Right lobe of liver (tissue), 4 donors: ENCODE data around the gene CNOT6L.

Experiments used
- POLR2A ChIP-seq: fragments of 450-650 bp; IDR thresholded peaks from one replicate; pipeline ENCODE4 v1.6.1; 2017; ENCODE audit warnings: antibody characterized with exemption, mild to moderate bottlenecking
- TF ChIP-seq, protein P1 (sequence below), 4 donors: fragments of 200-600 bp in 3 of 4; fragments of 450-650 bp in 1 of 4; IDR thresholded peaks; one replicate each; pipeline versions ENCODE4 v1.5.1 to v1.8.0; 2016 to 2022; ENCODE audit warnings: antibody characterized with exemption in 4 of 4, mild to moderate bottlenecking in 2 of 4
- donor health status: DM: no; HTN: no; CAD: no.
- donor health status: DM: no; HTN: no; CAD: no.
- donor health status: DM: no; HTN: yes; CAD: no.

DNA sequence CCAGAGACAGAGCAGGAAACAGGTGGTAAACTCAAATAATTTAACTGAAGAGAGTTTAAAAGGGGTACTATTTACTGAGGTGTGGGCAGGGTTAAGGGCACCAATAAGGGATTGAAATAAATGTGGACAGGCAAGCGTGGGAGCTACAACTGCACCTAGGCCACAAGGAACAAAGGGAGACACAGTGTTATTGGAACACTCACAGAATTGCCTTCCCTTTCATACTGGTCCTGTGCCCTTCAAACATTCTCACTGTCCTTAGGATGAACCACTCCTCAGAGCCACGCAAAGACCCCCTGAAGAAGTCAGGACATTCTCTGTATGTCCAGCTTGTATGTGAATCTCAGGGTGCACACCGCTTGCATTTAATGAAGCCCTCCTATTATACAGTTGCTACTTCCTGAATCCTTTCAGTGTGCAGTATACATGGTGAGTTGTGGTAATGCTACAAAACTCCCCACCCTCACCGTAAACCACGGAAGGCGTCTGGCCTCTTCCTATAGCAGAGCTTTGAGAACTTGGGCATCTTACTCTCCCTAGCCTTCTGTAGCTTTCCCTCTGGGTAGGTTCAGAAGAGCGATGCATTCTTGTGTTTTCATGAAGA is 33.8 kb upstream of the CNOT6L start:
- no peak for TF ChIP-seq POLR2A
- TF ChIP-seq, protein P1, sequence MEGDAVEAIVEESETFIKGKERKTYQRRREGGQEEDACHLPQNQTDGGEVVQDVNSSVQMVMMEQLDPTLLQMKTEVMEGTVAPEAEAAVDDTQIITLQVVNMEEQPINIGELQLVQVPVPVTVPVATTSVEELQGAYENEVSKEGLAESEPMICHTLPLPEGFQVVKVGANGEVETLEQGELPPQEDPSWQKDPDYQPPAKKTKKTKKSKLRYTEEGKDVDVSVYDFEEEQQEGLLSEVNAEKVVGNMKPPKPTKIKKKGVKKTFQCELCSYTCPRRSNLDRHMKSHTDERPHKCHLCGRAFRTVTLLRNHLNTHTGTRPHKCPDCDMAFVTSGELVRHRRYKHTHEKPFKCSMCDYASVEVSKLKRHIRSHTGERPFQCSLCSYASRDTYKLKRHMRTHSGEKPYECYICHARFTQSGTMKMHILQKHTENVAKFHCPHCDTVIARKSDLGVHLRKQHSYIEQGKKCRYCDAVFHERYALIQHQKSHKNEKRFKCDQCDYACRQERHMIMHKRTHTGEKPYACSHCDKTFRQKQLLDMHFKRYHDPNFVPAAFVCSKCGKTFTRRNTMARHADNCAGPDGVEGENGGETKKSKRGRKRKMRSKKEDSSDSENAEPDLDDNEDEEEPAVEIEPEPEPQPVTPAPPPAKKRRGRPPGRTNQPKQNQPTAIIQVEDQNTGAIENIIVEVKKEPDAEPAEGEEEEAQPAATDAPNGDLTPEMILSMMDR (IDR thresholded peaks at IDR 0.05) = no peak
